Measurements from ENCODE around the gene RHO.

DNA sequence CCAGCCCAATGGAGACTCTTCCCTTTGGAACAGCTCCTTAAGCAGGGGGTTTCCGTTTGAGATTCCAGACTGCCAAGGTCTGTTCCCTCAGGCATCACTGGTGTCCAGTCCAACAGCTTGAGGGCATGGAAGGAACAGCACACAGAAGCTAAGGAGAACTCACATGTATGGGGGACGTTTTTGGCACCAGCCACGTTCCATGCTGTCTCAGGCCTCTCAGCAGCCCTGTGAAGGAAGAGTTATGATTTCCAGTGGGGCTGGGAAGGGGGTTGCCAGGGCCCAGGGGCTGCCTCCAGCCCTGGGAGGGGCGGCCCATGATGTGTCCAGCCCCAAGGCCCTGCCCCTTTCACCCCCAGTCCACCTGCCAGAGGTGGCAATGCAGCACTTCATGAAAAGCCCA is 7.5 kb upstream of the RHO start:
- TF ChIP-seq EZH2phosphoT487 (IDR thresholded peaks at IDR 0.05; ENCODE audit: low read depth, severe bottlenecking, unreplicated experiment) (no peak), EZH2 (IDR thresholded peaks at IDR 0.05; ENCODE audit: borderline replicate concordance) (no peak)
- TF ChIP-seq, protein P1, sequence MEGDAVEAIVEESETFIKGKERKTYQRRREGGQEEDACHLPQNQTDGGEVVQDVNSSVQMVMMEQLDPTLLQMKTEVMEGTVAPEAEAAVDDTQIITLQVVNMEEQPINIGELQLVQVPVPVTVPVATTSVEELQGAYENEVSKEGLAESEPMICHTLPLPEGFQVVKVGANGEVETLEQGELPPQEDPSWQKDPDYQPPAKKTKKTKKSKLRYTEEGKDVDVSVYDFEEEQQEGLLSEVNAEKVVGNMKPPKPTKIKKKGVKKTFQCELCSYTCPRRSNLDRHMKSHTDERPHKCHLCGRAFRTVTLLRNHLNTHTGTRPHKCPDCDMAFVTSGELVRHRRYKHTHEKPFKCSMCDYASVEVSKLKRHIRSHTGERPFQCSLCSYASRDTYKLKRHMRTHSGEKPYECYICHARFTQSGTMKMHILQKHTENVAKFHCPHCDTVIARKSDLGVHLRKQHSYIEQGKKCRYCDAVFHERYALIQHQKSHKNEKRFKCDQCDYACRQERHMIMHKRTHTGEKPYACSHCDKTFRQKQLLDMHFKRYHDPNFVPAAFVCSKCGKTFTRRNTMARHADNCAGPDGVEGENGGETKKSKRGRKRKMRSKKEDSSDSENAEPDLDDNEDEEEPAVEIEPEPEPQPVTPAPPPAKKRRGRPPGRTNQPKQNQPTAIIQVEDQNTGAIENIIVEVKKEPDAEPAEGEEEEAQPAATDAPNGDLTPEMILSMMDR (IDR thresholded peaks at IDR 0.05; ENCODE audit: poor library complexity), result no peak
